HG03460 (cell line): ENCODE results near the gene CNNM2.
A peak's percentile ranks its signal among the peaks of the same experiment; 100 is the strongest.

Experiments used
- ATAC-seq: cut with Tn5 transposase; IDR thresholded peaks from one replicate; pipeline ENCODE4 v1.9.1; 2021; ENCODE audit not compliant: unreplicated experiment

Gene CNNM2

GRCh38 chr10:102917962-102918816, at the start of gene CNNM2:
Gene CNNM2, plus strand, starts transcription at chr10:102918294. Its CDS starts 187 bp downstream, at chr10:102918481.
- ATAC-seq: peak; percentile 87

GRCh38 chr10:102868911-102869257, 49.2 kb upstream of the CNNM2 start:
- no peak for ATAC-seq

GRCh38 chr10:102869258-102870198, 48.6 kb upstream of the CNNM2 start, which contains the start of gene AS3MT:
Gene AS3MT, plus strand, starts transcription at chr10:102869470. Its CDS starts 123 bp downstream, at chr10:102869593.
- ATAC-seq: no peak

GRCh38 chr10:102870221-102870620, 47.9 kb upstream of the CNNM2 start:
- ATAC-seq: no peak

GRCh38 chr10:102872163-102872562, 45.9 kb upstream of the CNNM2 start:
- ATAC-seq: no peak

GRCh38 chr10:102876747-102877153, 41.3 kb upstream of the CNNM2 start:
- ATAC-seq: no peak

- no peak for ATAC-seq
Observed at GRCh38 chr10:102878629-102879028, 39.5 kb upstream of the CNNM2 start.

GRCh38 chr10:102880256-102880655, 37.8 kb upstream of the CNNM2 start:
- no peak for ATAC-seq

GRCh38 chr10:102888048-102888447, 30.0 kb upstream of the CNNM2 start:
- no peak for ATAC-seq

GRCh38 chr10:102894466-102895213, 23.5 kb upstream of the CNNM2 start:
- ATAC-seq: no peak

- ATAC-seq: no peak
Observed at GRCh38 chr10:102900006-102900405, 18.1 kb upstream of the CNNM2 start.

GRCh38 chr10:102904346-102904745, 13.7 kb upstream of the CNNM2 start:
- no peak for ATAC-seq

GRCh38 chr10:102906507-102906906, 11.6 kb upstream of the CNNM2 start:
- no peak for ATAC-seq

- no peak for ATAC-seq
Observed at GRCh38 chr10:102914781-102915180, 3.3 kb upstream of the CNNM2 start.

GRCh38 chr10:102916173-102916572, 1.9 kb upstream of the CNNM2 start:
- no peak for ATAC-seq

- ATAC-seq: peak; percentile 38
Observed at GRCh38 chr10:102917314-102917961, 656 bp upstream of the CNNM2 start.

GRCh38 chr10:102918817-102919245, 737 bp downstream of the CNNM2 start:
- ATAC-seq: no peak

- ATAC-seq: no peak
Observed at GRCh38 chr10:102919246-102919959, 1.3 kb downstream of the CNNM2 start.

- ATAC-seq: no peak
Observed at GRCh38 chr10:102919992-102920739, 2.1 kb downstream of the CNNM2 start.
